Measurements from ENCODE around the gene ANO4.
"Not testable (repeated sequence)": the region's sequence is repeated elsewhere in the genome, so short reads cannot be mapped to it uniquely, and the experiment has no call there.

The ANO4 gene

DNA sequence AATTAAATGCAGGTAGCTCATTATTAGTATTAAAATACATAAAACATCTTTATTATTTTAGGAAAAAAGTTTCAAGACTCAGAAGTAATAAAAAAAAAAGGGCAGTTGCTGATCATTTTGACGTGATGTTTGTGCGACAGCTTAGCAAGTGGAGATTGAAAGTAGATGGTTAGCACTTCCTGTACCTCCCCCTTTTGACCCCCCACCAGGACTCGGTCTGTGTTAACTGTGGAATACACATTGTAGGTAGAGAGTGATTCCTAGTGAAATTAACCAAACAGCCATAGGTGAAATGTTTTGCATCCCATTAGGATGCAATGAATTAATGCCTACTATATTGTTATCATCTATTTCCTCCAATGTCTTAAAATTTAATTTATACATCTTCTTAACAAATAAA is 294.7 kb downstream of the ANO4 start:
- Histone ChIP-seq H3K4me1 (ENCODE audit: control insufficient read depth in 1 of 2, insufficient read depth in 1 of 2, low read depth in 1 of 2, low read length in 1 of 2) (no peaks in the 10 kb centered on the region), H3K27me3 (no peaks in the 10 kb centered on the region), H3K27ac (no peak overlapping the region), H3K9me3 (no peaks in the 10 kb centered on the region), H3K36me3 (no peaks in the 10 kb centered on the region), H3K4me3 (ENCODE audit: low read depth in 1 of 2, low read length in 1 of 2) (no peak overlapping the region)
- TF ChIP-seq, protein P1, sequence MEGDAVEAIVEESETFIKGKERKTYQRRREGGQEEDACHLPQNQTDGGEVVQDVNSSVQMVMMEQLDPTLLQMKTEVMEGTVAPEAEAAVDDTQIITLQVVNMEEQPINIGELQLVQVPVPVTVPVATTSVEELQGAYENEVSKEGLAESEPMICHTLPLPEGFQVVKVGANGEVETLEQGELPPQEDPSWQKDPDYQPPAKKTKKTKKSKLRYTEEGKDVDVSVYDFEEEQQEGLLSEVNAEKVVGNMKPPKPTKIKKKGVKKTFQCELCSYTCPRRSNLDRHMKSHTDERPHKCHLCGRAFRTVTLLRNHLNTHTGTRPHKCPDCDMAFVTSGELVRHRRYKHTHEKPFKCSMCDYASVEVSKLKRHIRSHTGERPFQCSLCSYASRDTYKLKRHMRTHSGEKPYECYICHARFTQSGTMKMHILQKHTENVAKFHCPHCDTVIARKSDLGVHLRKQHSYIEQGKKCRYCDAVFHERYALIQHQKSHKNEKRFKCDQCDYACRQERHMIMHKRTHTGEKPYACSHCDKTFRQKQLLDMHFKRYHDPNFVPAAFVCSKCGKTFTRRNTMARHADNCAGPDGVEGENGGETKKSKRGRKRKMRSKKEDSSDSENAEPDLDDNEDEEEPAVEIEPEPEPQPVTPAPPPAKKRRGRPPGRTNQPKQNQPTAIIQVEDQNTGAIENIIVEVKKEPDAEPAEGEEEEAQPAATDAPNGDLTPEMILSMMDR (IDR thresholded peaks at IDR 0.05) = no peak

DNA sequence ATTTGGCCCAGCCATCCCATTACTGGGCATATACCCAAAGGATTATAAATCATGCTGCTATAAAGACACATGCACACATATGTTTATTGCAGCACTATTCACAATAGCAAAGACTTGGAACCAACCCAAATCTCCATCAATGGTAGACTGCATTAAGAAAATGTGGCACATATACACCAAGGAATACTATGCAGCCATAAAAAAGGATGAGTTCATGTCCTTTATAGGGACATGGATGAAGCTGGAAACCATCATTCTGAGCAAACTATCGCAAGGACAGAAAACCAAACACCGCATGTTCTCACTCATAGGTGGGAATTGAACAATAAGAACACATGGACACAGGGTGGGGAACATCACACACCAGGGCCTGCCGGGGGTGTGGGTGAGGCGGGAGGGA is 295.6 kb downstream of the ANO4 start:
- H3K27ac ChIP-seq = not testable (repeated sequence)

DNA sequence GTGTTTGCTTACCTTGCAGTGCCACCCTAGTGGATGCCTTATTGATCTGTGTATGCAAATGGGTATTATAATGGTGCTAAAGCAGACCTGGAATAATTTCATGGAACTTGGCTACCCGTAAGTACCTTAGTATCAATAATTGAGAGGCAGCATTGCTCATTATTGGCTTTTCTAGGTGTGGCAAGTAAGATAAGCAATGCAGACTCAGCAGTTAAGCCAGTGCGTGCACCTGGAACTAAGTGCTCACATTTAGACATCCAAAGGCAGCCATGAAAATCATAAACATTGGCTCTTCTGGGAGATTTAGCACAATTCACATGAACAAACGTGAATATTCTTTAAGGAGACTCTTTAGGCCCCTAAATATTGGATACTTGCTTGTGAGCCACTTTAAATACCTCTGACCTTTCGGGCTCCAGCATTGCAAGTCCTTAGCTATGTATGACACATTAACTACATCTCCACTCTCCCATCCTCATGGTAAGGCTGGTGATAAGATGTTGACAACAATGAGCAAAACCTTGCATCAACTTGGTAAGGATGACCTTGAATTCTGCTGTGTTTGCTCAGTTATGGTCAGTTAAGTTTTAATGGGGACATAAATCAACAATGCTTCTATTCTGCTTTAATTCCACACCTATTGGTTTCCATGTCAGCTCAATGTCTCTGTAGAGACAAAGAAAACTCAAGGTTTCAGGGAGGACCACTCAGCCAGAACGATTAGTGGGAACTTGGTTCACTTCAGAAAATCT is 303.4 kb downstream of the ANO4 start:
- no peak overlapping the region for H3K4me3 ChIP-seq (ENCODE audit: low read depth in 1 of 2, low read length in 1 of 2)
- H3K27ac ChIP-seq = no peak overlapping the region
- no peaks in the 10 kb centered on the region for H3K4me1 ChIP-seq (ENCODE audit: control insufficient read depth in 1 of 2, insufficient read depth in 1 of 2, low read depth in 1 of 2, low read length in 1 of 2)
- no peaks in the 10 kb centered on the region for H3K9me3 ChIP-seq
- TF ChIP-seq, protein P1 (IDR thresholded peaks at IDR 0.05) = no peak
- no peaks in the 10 kb centered on the region for H3K36me3 ChIP-seq
- H3K27me3 ChIP-seq = no peaks in the 10 kb centered on the region

More for the DNA sequence above, 295.6 kb downstream of the ANO4 start:
- not testable (repeated sequence) for H3K4me1 ChIP-seq (ENCODE audit: control insufficient read depth in 1 of 2, insufficient read depth in 1 of 2, low read depth in 1 of 2, low read length in 1 of 2); H3K4me3 ChIP-seq (ENCODE audit: low read depth in 1 of 2, low read length in 1 of 2); H3K27me3 ChIP-seq; H3K36me3 ChIP-seq; H3K9me3 ChIP-seq

DNA sequence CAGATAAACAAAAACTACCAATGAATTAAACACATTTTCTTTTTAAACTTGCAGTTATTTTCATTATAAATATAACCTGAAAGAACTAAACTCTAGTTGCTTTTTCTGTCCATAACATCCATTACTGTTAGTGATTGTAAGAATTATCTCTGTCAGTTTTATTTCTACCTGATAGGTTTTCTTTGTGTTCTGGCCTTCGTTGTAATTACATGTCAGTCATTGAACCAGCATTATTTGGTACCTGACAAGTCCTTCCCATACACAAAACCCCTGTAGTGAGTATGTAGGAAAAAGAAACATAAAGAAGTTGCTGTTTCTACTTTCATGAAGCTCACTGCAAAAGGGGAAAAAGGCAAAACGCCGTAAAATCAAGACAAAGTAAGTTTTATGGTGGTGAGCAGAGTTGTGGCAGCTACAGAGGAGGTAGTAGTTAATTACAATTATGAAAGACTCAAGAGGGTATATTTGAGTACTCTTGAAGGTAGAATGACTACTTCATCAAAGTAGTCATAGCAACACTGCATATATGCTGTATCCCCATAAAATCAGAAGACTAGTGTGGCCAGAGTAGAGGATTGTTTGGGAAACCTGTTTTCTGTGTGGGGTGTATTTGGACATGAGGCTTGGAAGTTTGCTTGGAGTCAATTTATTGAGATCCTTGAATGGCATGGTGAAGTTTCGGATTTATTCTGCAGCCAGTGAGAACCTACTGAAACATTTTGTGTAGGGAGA is 312.6 kb downstream of the ANO4 start:
- H3K4me3 ChIP-seq (ENCODE audit: low read depth in 1 of 2, low read length in 1 of 2) = no peak overlapping the region
- TF ChIP-seq, protein P1 (IDR thresholded peaks at IDR 0.05) = no peak

DNA sequence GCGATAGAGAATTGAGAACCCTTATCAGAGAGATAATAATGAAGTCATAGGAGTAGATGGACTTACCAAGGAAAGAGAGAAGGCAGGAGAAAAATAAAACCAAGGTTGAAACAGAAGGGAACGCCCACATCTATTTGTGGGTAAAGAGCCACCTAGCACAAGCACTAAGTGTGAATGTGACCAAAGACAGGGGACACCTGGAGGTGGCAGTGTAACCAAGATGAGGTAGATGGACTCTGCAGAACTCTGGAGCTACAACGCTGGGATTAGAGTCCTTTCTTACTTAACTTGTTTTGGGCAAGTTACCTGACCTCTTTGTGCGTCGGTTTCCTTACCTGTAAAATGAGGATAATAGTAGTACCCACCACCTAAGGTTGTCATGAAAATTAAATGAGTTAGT is 313.6 kb downstream of the ANO4 start:
- Histone ChIP-seq H3K27ac (no peak overlapping the region), H3K36me3 (no peaks in the 10 kb centered on the region), H3K4me1 (ENCODE audit: control insufficient read depth in 1 of 2, insufficient read depth in 1 of 2, low read depth in 1 of 2, low read length in 1 of 2) (no peaks in the 10 kb centered on the region), H3K9me3 (no peaks in the 10 kb centered on the region), H3K27me3 (no peaks in the 10 kb centered on the region), H3K4me3 (ENCODE audit: low read depth in 1 of 2, low read length in 1 of 2) (no peak overlapping the region)
- TF ChIP-seq, protein P1 (IDR thresholded peaks at IDR 0.05) = no peak

More for the DNA sequence above, 312.6 kb downstream of the ANO4 start:
- H3K9me3 ChIP-seq = no peaks in the 10 kb centered on the region
- H3K27me3 ChIP-seq = no peaks in the 10 kb centered on the region
- H3K27ac ChIP-seq = no peak overlapping the region
- H3K4me1 ChIP-seq (ENCODE audit: control insufficient read depth in 1 of 2, insufficient read depth in 1 of 2, low read depth in 1 of 2, low read length in 1 of 2) = no peaks in the 10 kb centered on the region
- no peaks in the 10 kb centered on the region for H3K36me3 ChIP-seq

DNA sequence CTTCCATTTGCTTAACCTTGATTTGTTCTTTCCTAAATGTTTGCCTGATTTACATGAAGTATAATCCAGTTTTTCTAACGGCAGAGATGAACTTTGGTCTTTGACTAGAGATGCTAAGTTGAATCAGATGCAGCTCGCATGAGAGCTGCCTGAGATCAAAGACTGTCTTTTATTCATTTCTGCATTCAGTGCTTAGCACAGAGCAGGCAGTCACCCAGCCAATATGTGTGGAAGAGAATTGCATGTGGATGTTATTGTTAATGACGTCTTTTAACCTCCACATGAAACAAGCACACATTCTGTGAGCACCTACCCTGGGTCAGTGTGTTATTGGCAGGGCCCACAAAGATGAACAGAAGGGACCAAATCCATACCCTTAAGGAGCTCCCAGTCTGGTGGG is 316.3 kb downstream of the ANO4 start:
- H3K4me3 ChIP-seq (ENCODE audit: low read depth in 1 of 2, low read length in 1 of 2) = no peak overlapping the region
- H3K27me3 ChIP-seq = no peaks in the 10 kb centered on the region
- H3K4me1 ChIP-seq (ENCODE audit: control insufficient read depth in 1 of 2, insufficient read depth in 1 of 2, low read depth in 1 of 2, low read length in 1 of 2) = no peaks in the 10 kb centered on the region
- H3K36me3 ChIP-seq = no peaks in the 10 kb centered on the region
- no peaks in the 10 kb centered on the region for H3K9me3 ChIP-seq
- TF ChIP-seq, protein P1 (IDR thresholded peaks at IDR 0.05) = no peak
- no peak overlapping the region for H3K27ac ChIP-seq
